CD14-positive monocyte (primary cell): ENCODE data around the gene MPP4. TPM values are rescaled to one million over a fixed set of nuclear protein-coding genes. Genes with fewer than 3 reads are reported as not detected.

Experiments used
- DNase-seq, 3 donors: peaks; one replicate each; pipeline ENCODE4 v3.0.0-alpha.2; 2011 to 2022
- H2AFZ ChIP-seq: 2 replicates; pipeline ENCODE4 v1.6.0; 2012; ENCODE audit warnings: mild to moderate bottlenecking, low read depth, low read length, inconsistent platforms; ENCODE audit not compliant: insufficient read depth, poor library complexity, severe bottlenecking
- H3K27ac ChIP-seq, 2 donors: 1 replicate in 1 of 2; 2 replicates in 1 of 2; pipeline ENCODE4 v1.5.1; 2012 to 2013; ENCODE audit warnings: low read length in 2 of 2, control low read depth in 1 of 2, inconsistent platforms in 1 of 2, low read depth in 1 of 2, mild to moderate bottlenecking in 1 of 2
- H3K27me3 ChIP-seq, 2 donors: one replicate each; pipeline versions ENCODE4 v1.6.0 to v1.6.1; 2011 to 2013; ENCODE audit warnings: low read length in 2 of 2; ENCODE audit not compliant: control insufficient read depth in 2 of 2, insufficient read depth in 2 of 2
- H3K36me3 ChIP-seq, 2 donors: replicated peaks in 1 of 2; 1 replicate in 1 of 2; 2 replicates in 1 of 2; pipeline versions ENCODE4 v1.5.1 to v1.6.1; 2012 to 2013; ENCODE audit warnings: low read length in 2 of 2, control low read depth in 1 of 2, inconsistent platforms in 1 of 2, mild to moderate bottlenecking in 1 of 2; ENCODE audit not compliant: insufficient read depth in 2 of 2, control insufficient read depth in 1 of 2
- H3K4me1 ChIP-seq, 2 donors: 1 replicate in 1 of 2; 2 replicates in 1 of 2; pipeline versions ENCODE4 v1.5.1 to v1.6.1; 2012 to 2013; ENCODE audit warnings: low read length in 2 of 2, control low read depth in 1 of 2, inconsistent platforms in 1 of 2, mild to moderate bottlenecking in 1 of 2, moderate library complexity in 1 of 2; ENCODE audit not compliant: insufficient read depth in 2 of 2, control insufficient read depth in 1 of 2
- H3K4me2 ChIP-seq: replicated peaks from 2 replicates; pipeline ENCODE3; 2012; ENCODE audit warnings: low read length, moderate library complexity, mild to moderate bottlenecking; ENCODE audit not compliant: poor library complexity, severe bottlenecking; ENCODE audit errors: extremely low read depth
- H3K4me3 ChIP-seq, 3 experiments: fragments of 200-600 bp in 1 of 3; sonication (generic) in 1 of 3; replicated peaks in 1 of 3; 1 replicate in 2 of 3; 2 replicates in 1 of 3; pipeline ENCODE4 v1.5.1; 2011 to 2013; ENCODE audit warnings: low read length in 3 of 3, mild to moderate bottlenecking in 3 of 3, control low read depth in 2 of 3, low read depth in 2 of 3, inconsistent platforms in 1 of 3, moderate library complexity in 1 of 3
- H3K79me2 ChIP-seq: 2 replicates; pipeline ENCODE4 v1.6.0; 2012; ENCODE audit warnings: mild to moderate bottlenecking, control low read depth, inconsistent platforms, low read length, moderate library complexity; ENCODE audit not compliant: insufficient read depth
- H3K9ac ChIP-seq: 2 replicates; pipeline ENCODE4 v1.6.0; 2017; ENCODE audit warnings: low read length, mild to moderate bottlenecking; ENCODE audit not compliant: insufficient read depth, poor library complexity, severe bottlenecking
- H3K9me3 ChIP-seq, 2 donors: replicated peaks in 1 of 2; 1 replicate in 1 of 2; 2 replicates in 1 of 2; pipeline versions ENCODE4 v1.5.1 to v1.6.1; 2012 to 2013; ENCODE audit warnings: low read length in 2 of 2, control low read depth in 1 of 2; ENCODE audit not compliant: control insufficient read depth in 1 of 2, insufficient read depth in 1 of 2
- H4K20me1 ChIP-seq: 2 replicates; pipeline ENCODE4 v1.6.0; 2012; ENCODE audit warnings: mild to moderate bottlenecking, low read length, control low read depth, moderate library complexity; ENCODE audit not compliant: insufficient read depth
- H3K27ac Mint-ChIP-seq, 7 donors: one replicate each; pipeline ENCODE4 v1.8.0; 2020; ENCODE audit warnings: mild to moderate bottlenecking in 7 of 7, mixed read lengths in 7 of 7, moderate library complexity in 6 of 7, inconsistent platforms in 2 of 7
- H3K27me3 Mint-ChIP-seq, 3 donors: one replicate each; pipeline ENCODE4 v1.8.0; 2021 to 2022; ENCODE audit warnings: low read depth in 3 of 3, mild to moderate bottlenecking in 3 of 3, mixed read lengths in 3 of 3, moderate library complexity in 3 of 3, inconsistent platforms in 1 of 3
- H3K36me3 Mint-ChIP-seq, 2 donors: one replicate each; pipeline ENCODE4 v1.8.0; 2020; ENCODE audit warnings: mixed read lengths in 2 of 2, inconsistent platforms in 1 of 2, mild to moderate bottlenecking in 1 of 2
- H3K4me1 Mint-ChIP-seq: one replicate; pipeline ENCODE4 v1.8.0; 2020; ENCODE audit warnings: mild to moderate bottlenecking, mixed read lengths
- H3K4me3 Mint-ChIP-seq, 2 donors: one replicate each; pipeline ENCODE4 v1.8.0; 2020; ENCODE audit warnings: mild to moderate bottlenecking in 2 of 2, mixed read lengths in 2 of 2, moderate library complexity in 1 of 2
- H3K9me3 Mint-ChIP-seq, 7 donors: one replicate each; pipeline ENCODE4 v1.8.0; 2020 to 2022; ENCODE audit warnings: mixed read lengths in 7 of 7, mild to moderate bottlenecking in 6 of 7, moderate library complexity in 6 of 7, inconsistent platforms in 2 of 7
- CTCF ChIP-seq: fragments of 200-600 bp; IDR thresholded peaks from one replicate; pipeline ENCODE4 v1.8.0; 2022; ENCODE audit warnings: antibody characterized with exemption, mild to moderate bottlenecking
- WGBS: methylation state at CpG from one replicate; pipeline ENCODE4 v1.1.5; 2013; ENCODE audit warnings: missing lambda C conversion rate; ENCODE audit not compliant: insufficient coverage; 5-methylcytosine and 5-hydroxymethylcytosine counted together
- intact Hi-C, 2 donors: fragments of 100-400 bp; cut with micrococcal nuclease; formaldehyde crosslinking; loops; one replicate each; pipeline versions ENCODE4 v1.15.0 to v1.15.1; 2023
- polyA plus RNA-seq, 3 donors: library from polyadenylated mRNA; depleted of rRNA in 1 of 3; unstranded in 2 of 3; stranded (reverse) in 1 of 3; fragments of 300-500 nt in 2 of 3; fragments of >200 nt in 1 of 3; fragmentation: Illumina TruSeq in 2 of 3; gene quantifications; 1 replicate in 2 of 3; 2 replicates in 1 of 3; pipeline ENCODE4 v1.2.3, GENCODE V29; 2012 to 2021

Gene MPP4
- polyA plus RNA-seq, 3 donors: 0.04 TPM; not detected in 2

GRCh38 chr2:201656102-201656501, 42.3 kb downstream of the MPP4 start:
- intact Hi-C loops: no loop called here
- H3K4me1 ChIP-seq: peaks cover 0 to 3% of the 10 kb centered on the region in 2 donors
- H3K36me3 ChIP-seq: no peaks in the 10 kb centered on the region
- no peaks in the 10 kb centered on the region for H3K9me3 ChIP-seq
- Mint-ChIP-seq H3K27ac (no peak overlapping the region), H3K9me3 (no peaks in the 10 kb centered on the region), H3K27me3 (peaks cover 0 to 4% (median 0%) of the 10 kb centered on the region in 3 donors), H3K4me3 (no peak overlapping the region), H3K36me3 (no peaks in the 10 kb centered on the region), H3K4me1 (peaks cover 29% of the 10 kb centered on the region)
- no peak for TF ChIP-seq CTCF
- H3K79me2 ChIP-seq: no peaks in the 10 kb centered on the region
- 91% methylated on average over 11 of the region's 11 CpGs for WGBS
- no peak overlapping the region for H3K4me2 ChIP-seq
- no peak overlapping the region for H2AFZ ChIP-seq
- H3K27ac ChIP-seq: no peak overlapping the region
- H3K27me3 ChIP-seq: no peaks in the 10 kb centered on the region
- no peaks in the 10 kb centered on the region for H4K20me1 ChIP-seq
- no peak overlapping the region for H3K4me3 ChIP-seq
- no peak for DNase-seq
- no peak overlapping the region for H3K9ac ChIP-seq

- intact Hi-C loops: no loop called here
- H2AFZ ChIP-seq: peak overlapping the region; percentile 25
Observed at GRCh38 chr2:201654616-201655384, 43.6 kb downstream of the MPP4 start.

More at GRCh38 chr2:201654616-201655384, 43.6 kb downstream of the MPP4 start:
- DNase-seq: peak in 1 of 3 donors; percentile 10
- no peaks in the 10 kb centered on the region for H4K20me1 ChIP-seq
- no peaks in the 10 kb centered on the region for H3K36me3 ChIP-seq
- H3K27me3 Mint-ChIP-seq: peaks cover 0 to 4% (median 0%) of the 10 kb centered on the region in 3 donors
- H3K27me3 ChIP-seq: no peaks in the 10 kb centered on the region
- no peaks in the 10 kb centered on the region for H3K9me3 ChIP-seq
- H3K4me1 ChIP-seq: no peaks in the 10 kb centered on the region
- WGBS: 93% methylated on average over 3 of the region's 5 CpGs
- H3K9me3 Mint-ChIP-seq: no peaks in the 10 kb centered on the region
- H3K36me3 Mint-ChIP-seq: no peaks in the 10 kb centered on the region
- H3K4me3 ChIP-seq: no peak overlapping the region
- peaks cover 18% of the 10 kb centered on the region for H3K4me1 Mint-ChIP-seq
- H3K79me2 ChIP-seq: no peaks in the 10 kb centered on the region
- no peak overlapping the region for H3K4me2 ChIP-seq
- no peak overlapping the region for H3K27ac ChIP-seq
- no peak overlapping the region for H3K4me3 Mint-ChIP-seq
- TF ChIP-seq CTCF: no peak
- H3K9ac ChIP-seq: no peak overlapping the region
- peak overlapping the region in 2 of 7 donors; percentile 47 to 65 for H3K27ac Mint-ChIP-seq
